Ishikawa (cell line): Measurements from ENCODE around the gene DYNC1I1.

ENCODE experiments used
- CEBPB ChIP-seq: IDR thresholded peaks from 2 replicates; pipeline ENCODE4 v1.6.1; 2012
- CREB1 ChIP-seq: IDR thresholded peaks from 2 replicates; pipeline ENCODE4 v1.6.1; 2012; ENCODE audit warnings: low read depth
- EGR1 ChIP-seq: IDR thresholded peaks from 2 replicates; pipeline ENCODE4 v1.6.1; 2012
- EP300 ChIP-seq: IDR thresholded peaks from 2 replicates; pipeline ENCODE4 v1.6.1; 2012; ENCODE audit warnings: borderline replicate concordance
- FOXM1 ChIP-seq: IDR thresholded peaks from 2 replicates; pipeline ENCODE4 v1.6.1; 2012; ENCODE audit warnings: low read depth, borderline replicate concordance
- RAD21 ChIP-seq: IDR thresholded peaks from 2 replicates; pipeline ENCODE4 v1.6.1; 2012; ENCODE audit warnings: low read depth
- TAF1 ChIP-seq: IDR thresholded peaks from 2 replicates; pipeline ENCODE4 v1.6.1; 2012; ENCODE audit warnings: low read depth, mild to moderate bottlenecking
- TCF12 ChIP-seq: IDR thresholded peaks from 2 replicates; pipeline ENCODE4 v1.6.1; 2012; ENCODE audit warnings: low read depth
- TEAD4 ChIP-seq: IDR thresholded peaks from 2 replicates; pipeline ENCODE4 v1.6.1; 2012
- YY1 ChIP-seq: IDR thresholded peaks from 2 replicates; pipeline ENCODE4 v1.6.1; 2012; ENCODE audit warnings: low read depth
- ZBTB7A ChIP-seq: IDR thresholded peaks from 2 replicates; pipeline ENCODE4 v1.6.1; 2012; ENCODE audit warnings: low read depth
- TF ChIP-seq, protein P1 (sequence below): IDR thresholded peaks from 2 replicates; pipeline ENCODE4 v1.6.1; 2012; ENCODE audit warnings: low read depth, mild to moderate bottlenecking
- TF ChIP-seq, protein P2 (sequence below): IDR thresholded peaks from 2 replicates; pipeline ENCODE4 v1.6.1; 2012

DNA sequence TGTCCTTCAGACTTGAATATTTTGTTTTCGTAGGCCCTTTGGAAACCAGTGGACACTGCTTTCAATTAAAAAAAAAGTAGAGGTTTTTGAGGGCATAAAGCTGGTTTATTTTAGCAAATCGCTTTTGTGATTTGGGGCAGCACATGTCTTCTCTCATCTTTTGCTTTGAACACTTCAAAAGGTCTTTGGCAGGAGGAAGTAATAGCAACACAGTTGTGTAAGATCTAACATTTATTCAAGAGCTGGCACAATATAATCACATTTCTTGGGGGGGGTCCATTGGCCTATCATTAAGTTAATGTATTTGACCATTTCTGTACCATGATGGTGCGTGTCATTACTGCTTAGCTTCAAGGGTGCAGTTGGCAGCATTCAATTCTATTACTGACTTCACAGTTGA lies 42.4 kb downstream of the DYNC1I1 start:
- no peak for TF ChIP-seq TAF1
- no peak for TF ChIP-seq TCF12
- no peak for TF ChIP-seq EP300
- no peak for TF ChIP-seq YY1
- no peak for TF ChIP-seq EGR1
- no peak for TF ChIP-seq RAD21
- TF ChIP-seq CREB1: no peak
- TF ChIP-seq ZBTB7A: no peak
- no peak for TF ChIP-seq CEBPB
- TF ChIP-seq, protein P1, sequence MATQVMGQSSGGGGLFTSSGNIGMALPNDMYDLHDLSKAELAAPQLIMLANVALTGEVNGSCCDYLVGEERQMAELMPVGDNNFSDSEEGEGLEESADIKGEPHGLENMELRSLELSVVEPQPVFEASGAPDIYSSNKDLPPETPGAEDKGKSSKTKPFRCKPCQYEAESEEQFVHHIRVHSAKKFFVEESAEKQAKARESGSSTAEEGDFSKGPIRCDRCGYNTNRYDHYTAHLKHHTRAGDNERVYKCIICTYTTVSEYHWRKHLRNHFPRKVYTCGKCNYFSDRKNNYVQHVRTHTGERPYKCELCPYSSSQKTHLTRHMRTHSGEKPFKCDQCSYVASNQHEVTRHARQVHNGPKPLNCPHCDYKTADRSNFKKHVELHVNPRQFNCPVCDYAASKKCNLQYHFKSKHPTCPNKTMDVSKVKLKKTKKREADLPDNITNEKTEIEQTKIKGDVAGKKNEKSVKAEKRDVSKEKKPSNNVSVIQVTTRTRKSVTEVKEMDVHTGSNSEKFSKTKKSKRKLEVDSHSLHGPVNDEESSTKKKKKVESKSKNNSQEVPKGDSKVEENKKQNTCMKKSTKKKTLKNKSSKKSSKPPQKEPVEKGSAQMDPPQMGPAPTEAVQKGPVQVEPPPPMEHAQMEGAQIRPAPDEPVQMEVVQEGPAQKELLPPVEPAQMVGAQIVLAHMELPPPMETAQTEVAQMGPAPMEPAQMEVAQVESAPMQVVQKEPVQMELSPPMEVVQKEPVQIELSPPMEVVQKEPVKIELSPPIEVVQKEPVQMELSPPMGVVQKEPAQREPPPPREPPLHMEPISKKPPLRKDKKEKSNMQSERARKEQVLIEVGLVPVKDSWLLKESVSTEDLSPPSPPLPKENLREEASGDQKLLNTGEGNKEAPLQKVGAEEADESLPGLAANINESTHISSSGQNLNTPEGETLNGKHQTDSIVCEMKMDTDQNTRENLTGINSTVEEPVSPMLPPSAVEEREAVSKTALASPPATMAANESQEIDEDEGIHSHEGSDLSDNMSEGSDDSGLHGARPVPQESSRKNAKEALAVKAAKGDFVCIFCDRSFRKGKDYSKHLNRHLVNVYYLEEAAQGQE: no peak
- TF ChIP-seq, protein P2, sequence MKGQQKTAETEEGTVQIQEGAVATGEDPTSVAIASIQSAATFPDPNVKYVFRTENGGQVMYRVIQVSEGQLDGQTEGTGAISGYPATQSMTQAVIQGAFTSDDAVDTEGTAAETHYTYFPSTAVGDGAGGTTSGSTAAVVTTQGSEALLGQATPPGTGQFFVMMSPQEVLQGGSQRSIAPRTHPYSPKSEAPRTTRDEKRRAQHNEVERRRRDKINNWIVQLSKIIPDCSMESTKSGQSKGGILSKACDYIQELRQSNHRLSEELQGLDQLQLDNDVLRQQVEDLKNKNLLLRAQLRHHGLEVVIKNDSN: no peak
- TF ChIP-seq TEAD4: no peak
- TF ChIP-seq FOXM1: no peak
